NCI-H2227 (cell line): ENCODE measurements around the gene SEMA6A.

ENCODE experiments used
- DNase-seq: peaks from one replicate; lab custom pipeline; 2025; ENCODE audit not compliant: unreplicated experiment; lab: John Stamatoyannopoulos, UW

SEMA6A gene

GRCh38 chr5:116574367-116575325, at the start of gene SEMA6A:
SEMA6A (minus strand) TSS chr5:116574823; CDS start chr5:116504944, 69,879 bp downstream.
- DNase-seq: peak; percentile 96

- no peak for DNase-seq
Observed at GRCh38 chr5:116622375-116623050, 47.9 kb upstream of the SEMA6A start.

GRCh38 chr5:116621599-116621998, 47.0 kb upstream of the SEMA6A start:
- DNase-seq: no peak

GRCh38 chr5:116616876-116617275, 42.3 kb upstream of the SEMA6A start:
- no peak for DNase-seq

- no peak for DNase-seq
Observed at GRCh38 chr5:116614603-116614920, 39.9 kb upstream of the SEMA6A start.

- no peak for DNase-seq
Observed at GRCh38 chr5:116613445-116613844, 38.8 kb upstream of the SEMA6A start.

- DNase-seq: no peak
Observed at GRCh38 chr5:116612431-116612830, 37.8 kb upstream of the SEMA6A start.

- no peak for DNase-seq
Observed at GRCh38 chr5:116605310-116606070, 30.9 kb upstream of the SEMA6A start.

GRCh38 chr5:116604805-116605204, 30.2 kb upstream of the SEMA6A start:
- no peak for DNase-seq

- DNase-seq: no peak
Observed at GRCh38 chr5:116600876-116601275, 26.3 kb upstream of the SEMA6A start.

- DNase-seq: no peak
Observed at GRCh38 chr5:116598911-116599310, 24.3 kb upstream of the SEMA6A start.

GRCh38 chr5:116595498-116595897, 20.9 kb upstream of the SEMA6A start:
- DNase-seq: no peak

GRCh38 chr5:116593340-116593739, 18.7 kb upstream of the SEMA6A start:
- DNase-seq: no peak

GRCh38 chr5:116585227-116585626, 10.6 kb upstream of the SEMA6A start:
- no peak for DNase-seq

GRCh38 chr5:116583862-116584222, 9.2 kb upstream of the SEMA6A start:
- DNase-seq: no peak

GRCh38 chr5:116583085-116583861, 8.7 kb upstream of the SEMA6A start:
- DNase-seq: no peak

- DNase-seq: no peak
Observed at GRCh38 chr5:116581910-116582309, 7.3 kb upstream of the SEMA6A start.

- DNase-seq: no peak
Observed at GRCh38 chr5:116579144-116579543, 4.5 kb upstream of the SEMA6A start.

- DNase-seq: no peak
Observed at GRCh38 chr5:116578676-116579075, 4.1 kb upstream of the SEMA6A start.

- no peak for DNase-seq
Observed at GRCh38 chr5:116577064-116577788, 2.6 kb upstream of the SEMA6A start.
